ENCODE data around the gene ALDH1A3.

Gene ALDH1A3

GRCh38 chr15:100867433-100867832 is 12.2 kb upstream of the ALDH1A3 start:
- H3K4me1 Mint-ChIP-seq: peaks cover 35% of the 10 kb centered on the region
- H3K27ac Mint-ChIP-seq: no peak overlapping the region
- no peak for DNase-seq
- no peaks in the 10 kb centered on the region for H3K36me3 Mint-ChIP-seq (ENCODE audit: low read depth)
- H3K27me3 Mint-ChIP-seq (ENCODE audit: low read depth, poor library complexity): peaks cover 9% of the 10 kb centered on the region
- H3K4me3 Mint-ChIP-seq: no peak overlapping the region
- peaks cover 10% of the 10 kb centered on the region for H3K9me3 Mint-ChIP-seq
- TF ChIP-seq CTCF (IDR thresholded peaks at IDR 0.05): no peak

GRCh38 chr15:100869151-100869999 is 10.3 kb upstream of the ALDH1A3 start:
- Mint-ChIP-seq H3K27ac (peak overlapping the region; percentile 25), H3K36me3 (ENCODE audit: low read depth) (no peaks in the 10 kb centered on the region), H3K4me3 (peak overlapping the region; percentile 26), H3K4me1 (peaks cover 26% of the 10 kb centered on the region), H3K27me3 (ENCODE audit: low read depth, poor library complexity) (peaks cover 24% of the 10 kb centered on the region), H3K9me3 (peaks cover 10% of the 10 kb centered on the region)
- peak; percentile 61 for DNase-seq
- peak; percentile 51 for TF ChIP-seq CTCF (IDR thresholded peaks at IDR 0.05)

- H3K9me3 Mint-ChIP-seq: peaks cover 10% of the 10 kb centered on the region
- H3K36me3 Mint-ChIP-seq (ENCODE audit: low read depth): no peaks in the 10 kb centered on the region
- peak; percentile 64 for DNase-seq
- no peak overlapping the region for H3K4me3 Mint-ChIP-seq
- peaks cover 22% of the 10 kb centered on the region for H3K4me1 Mint-ChIP-seq
- H3K27me3 Mint-ChIP-seq (ENCODE audit: low read depth, poor library complexity): peaks cover 58% of the 10 kb centered on the region
- H3K27ac Mint-ChIP-seq: no peak overlapping the region
- peak; percentile 89 for TF ChIP-seq CTCF (IDR thresholded peaks at IDR 0.05)
Measured at GRCh38 chr15:100873029-100873677, 6.5 kb upstream of the ALDH1A3 start.

- Mint-ChIP-seq H3K36me3 (ENCODE audit: low read depth) (no peaks in the 10 kb centered on the region), H3K27ac (no peak overlapping the region), H3K4me1 (peaks cover 21% of the 10 kb centered on the region), H3K9me3 (no peaks in the 10 kb centered on the region), H3K27me3 (ENCODE audit: low read depth, poor library complexity) (peaks cover 68% of the 10 kb centered on the region), H3K4me3 (no peak overlapping the region)
- no peak for DNase-seq
- no peak for TF ChIP-seq CTCF (IDR thresholded peaks at IDR 0.05)
Measured at GRCh38 chr15:100875495-100875894, 4.1 kb upstream of the ALDH1A3 start.

- Mint-ChIP-seq H3K27ac (no peak overlapping the region), H3K9me3 (no peaks in the 10 kb centered on the region), H3K27me3 (ENCODE audit: low read depth, poor library complexity) (peaks cover 73% of the 10 kb centered on the region), H3K36me3 (ENCODE audit: low read depth) (no peaks in the 10 kb centered on the region), H3K4me3 (no peak overlapping the region), H3K4me1 (peaks cover 21% of the 10 kb centered on the region)
- TF ChIP-seq CTCF (IDR thresholded peaks at IDR 0.05): no peak
- no peak for DNase-seq
Measured at GRCh38 chr15:100875976-100876375, 3.7 kb upstream of the ALDH1A3 start.
